ENCODE measurements around the gene GABRG3. TPM values are rescaled to one million over a fixed set of nuclear protein-coding genes. Genes with fewer than 3 reads are reported as not detected.

GABRG3 gene
- total and polyA plus RNA-seq, 2 experiments from 2014 or later, result 0.15 to 0.43 TPM

GRCh38 chr15:27249760-27250109 is 278.8 kb downstream of the GABRG3 start:
- H3K27ac ChIP-seq, result no peak overlapping the region
- H3K9me3 ChIP-seq (ENCODE audit: low read depth), result no peaks in the 10 kb centered on the region
- H3K4me2 ChIP-seq, result no peak overlapping the region
- no peak for DNase-seq (ENCODE audit: low spot score)
- TF ChIP-seq EZH2phosphoT487 (IDR thresholded peaks at IDR 0.05; ENCODE audit: low read depth, severe bottlenecking, unreplicated experiment) (no peak), CTCF (IDR thresholded peaks at IDR 0.05; ENCODE audit: poor library complexity) (no peak), EZH2 (IDR thresholded peaks at IDR 0.05; ENCODE audit: borderline replicate concordance) (no peak)
- H3K4me3 ChIP-seq, result no peak overlapping the region
- no peaks in the 10 kb centered on the region for H3K79me2 ChIP-seq
- no peak overlapping the region for H2AFZ ChIP-seq
- 96% methylated on average over 3 of the region's 3 CpGs for WGBS (ENCODE audit: low lambda C conversion rate, missing lambda C conversion rate)
- no peaks in the 10 kb centered on the region for H3K4me1 ChIP-seq (ENCODE audit: insufficient read depth)
- no peaks in the 10 kb centered on the region for H4K20me1 ChIP-seq (ENCODE audit: insufficient read depth, poor library complexity, severe bottlenecking)
- H3K36me3 ChIP-seq (replicated peaks; ENCODE audit: insufficient read depth, low read depth), result no peaks in the 10 kb centered on the region
- no peaks in the 10 kb centered on the region for H3K27me3 ChIP-seq
- H3K9me2 ChIP-seq (replicated peaks; ENCODE audit: insufficient read depth), result no peaks in the 10 kb centered on the region

- Histone ChIP-seq H3K36me3 (replicated peaks; ENCODE audit: insufficient read depth, low read depth) (no peaks in the 10 kb centered on the region), H3K4me1 (ENCODE audit: insufficient read depth) (no peaks in the 10 kb centered on the region), H3K79me2 (no peaks in the 10 kb centered on the region), H3K4me2 (no peak overlapping the region), H3K9me3 (ENCODE audit: low read depth) (no peaks in the 10 kb centered on the region), H3K9me2 (replicated peaks; ENCODE audit: insufficient read depth) (no peaks in the 10 kb centered on the region), H4K20me1 (ENCODE audit: insufficient read depth, poor library complexity, severe bottlenecking) (no peaks in the 10 kb centered on the region), H2AFZ (no peak overlapping the region), H3K27me3 (no peaks in the 10 kb centered on the region), H3K4me3 (no peak overlapping the region), H3K27ac (no peak overlapping the region)
- WGBS (ENCODE audit: low lambda C conversion rate, missing lambda C conversion rate), result 86% methylated on average over 6 of the region's 6 CpGs
- DNase-seq (ENCODE audit: low spot score), result no peak
- no peak for TF ChIP-seq EZH2phosphoT487 (IDR thresholded peaks at IDR 0.05; ENCODE audit: low read depth, severe bottlenecking, unreplicated experiment)
- no peak for TF ChIP-seq EZH2 (IDR thresholded peaks at IDR 0.05; ENCODE audit: borderline replicate concordance)
These were observed 279.2 kb downstream of the GABRG3 start for GRCh38 chr15:27250223-27250622.

GRCh38 chr15:27254055-27254454 is 283.1 kb downstream of the GABRG3 start:
- no peak overlapping the region for H2AFZ ChIP-seq
- H3K4me1 ChIP-seq (ENCODE audit: insufficient read depth), result no peaks in the 10 kb centered on the region
- no peaks in the 10 kb centered on the region for H4K20me1 ChIP-seq (ENCODE audit: insufficient read depth, poor library complexity, severe bottlenecking)
- no peaks in the 10 kb centered on the region for H3K79me2 ChIP-seq
- TF ChIP-seq CTCF (IDR thresholded peaks at IDR 0.05; ENCODE audit: poor library complexity) (no peak), EZH2phosphoT487 (IDR thresholded peaks at IDR 0.05; ENCODE audit: low read depth, severe bottlenecking, unreplicated experiment) (no peak), EZH2 (IDR thresholded peaks at IDR 0.05; ENCODE audit: borderline replicate concordance) (no peak)
- no peaks in the 10 kb centered on the region for H3K9me3 ChIP-seq (ENCODE audit: low read depth)
- no peaks in the 10 kb centered on the region for H3K9me2 ChIP-seq (replicated peaks; ENCODE audit: insufficient read depth)
- H3K36me3 ChIP-seq (replicated peaks; ENCODE audit: insufficient read depth, low read depth), result no peaks in the 10 kb centered on the region
- no peak for DNase-seq (ENCODE audit: low spot score)
- no peak overlapping the region for H3K27ac ChIP-seq
- H3K4me3 ChIP-seq, result no peak overlapping the region
- WGBS (ENCODE audit: low lambda C conversion rate, missing lambda C conversion rate), result 72% methylated on average over 9 of the region's 9 CpGs
- H3K4me2 ChIP-seq, result no peak overlapping the region
- H3K27me3 ChIP-seq, result no peaks in the 10 kb centered on the region

GRCh38 chr15:27254801-27255200 is 283.8 kb downstream of the GABRG3 start:
- H3K4me1 ChIP-seq (ENCODE audit: insufficient read depth), result no peaks in the 10 kb centered on the region
- H3K27me3 ChIP-seq, result no peaks in the 10 kb centered on the region
- H3K36me3 ChIP-seq (replicated peaks; ENCODE audit: insufficient read depth, low read depth), result no peaks in the 10 kb centered on the region
- H3K9me3 ChIP-seq (ENCODE audit: low read depth), result no peaks in the 10 kb centered on the region
- no peaks in the 10 kb centered on the region for H4K20me1 ChIP-seq (ENCODE audit: insufficient read depth, poor library complexity, severe bottlenecking)
- 84% methylated on average over 3 of the region's 3 CpGs for WGBS (ENCODE audit: low lambda C conversion rate, missing lambda C conversion rate)
- no peak for DNase-seq (ENCODE audit: low spot score)
- H3K4me2 ChIP-seq, result no peak overlapping the region
- no peak overlapping the region for H3K27ac ChIP-seq
- H2AFZ ChIP-seq, result no peak overlapping the region
- no peaks in the 10 kb centered on the region for H3K9me2 ChIP-seq (replicated peaks; ENCODE audit: insufficient read depth)
- H3K4me3 ChIP-seq, result no peak overlapping the region
- H3K79me2 ChIP-seq, result no peaks in the 10 kb centered on the region
- no peak for TF ChIP-seq EZH2phosphoT487 (IDR thresholded peaks at IDR 0.05; ENCODE audit: low read depth, severe bottlenecking, unreplicated experiment)
- no peak for TF ChIP-seq EZH2 (IDR thresholded peaks at IDR 0.05; ENCODE audit: borderline replicate concordance)
- TF ChIP-seq CTCF (IDR thresholded peaks at IDR 0.05; ENCODE audit: poor library complexity), result no peak
